HG03342 (cell line): Measurements from ENCODE around the gene MAPK9.
"Not testable (repeated sequence)": the region's sequence is repeated elsewhere in the genome, so short reads cannot be mapped to it uniquely, and the experiment has no call there.

Source experiments
- ATAC-seq: cut with Tn5 transposase; IDR thresholded peaks from one replicate; pipeline ENCODE4 v1.9.1; 2021; ENCODE audit warnings: mild to moderate bottlenecking, moderate library complexity; ENCODE audit not compliant: unreplicated experiment

The MAPK9 gene

GRCh38 chr5:180250329-180250728, 41.6 kb downstream of the MAPK9 start:
- ATAC-seq = no peak

DNA sequence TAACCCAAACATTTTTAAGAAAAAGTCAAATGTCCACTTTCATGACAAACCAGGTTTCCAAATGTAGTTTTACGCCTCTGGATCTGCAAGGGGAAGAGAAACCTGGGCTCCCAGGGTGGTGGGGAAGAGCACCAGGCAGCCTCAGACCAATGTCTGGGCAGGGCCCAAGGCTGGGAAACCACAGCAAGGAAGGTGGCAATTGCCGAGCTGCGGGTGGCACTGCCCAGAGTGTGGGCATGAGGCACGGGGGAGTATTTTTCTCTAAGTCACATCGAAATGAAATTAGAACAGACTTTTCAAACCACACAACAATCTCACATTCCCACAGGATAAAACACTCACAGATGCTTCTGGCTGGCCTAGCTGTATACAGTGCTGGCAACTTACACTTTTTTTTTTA, 50.3 kb downstream of the MAPK9 start:
- ATAC-seq = no peak

GRCh38 chr5:180238631-180239030, 53.3 kb downstream of the MAPK9 start:
- no peak for ATAC-seq

GRCh38 chr5:180235846-180236245, 56.0 kb downstream of the MAPK9 start:
- ATAC-seq = no peak

- no peak for ATAC-seq
Observed at GRCh38 chr5:180235077-180235476, 56.8 kb downstream of the MAPK9 start.

DNA sequence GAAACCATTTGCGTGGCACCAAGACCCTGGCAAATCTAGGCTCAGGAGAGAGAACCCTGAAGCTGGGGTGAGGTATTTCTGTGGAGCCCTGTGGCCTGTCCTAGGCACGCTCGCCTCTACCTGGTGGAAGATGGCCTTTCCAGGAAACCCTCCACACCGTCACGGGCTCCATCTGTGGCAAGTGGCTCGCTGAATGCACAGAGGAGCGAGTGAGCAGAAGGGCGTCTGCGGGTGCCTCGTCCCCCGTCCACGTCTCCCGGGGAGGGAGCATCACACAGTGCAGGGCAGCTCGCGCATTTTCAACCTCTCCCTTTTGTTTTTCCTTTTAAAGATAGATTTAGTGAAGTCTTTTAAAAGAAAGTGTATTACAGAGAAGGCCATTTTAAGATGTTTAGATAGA, 57.6 kb downstream of the MAPK9 start:
- ATAC-seq = no peak

DNA sequence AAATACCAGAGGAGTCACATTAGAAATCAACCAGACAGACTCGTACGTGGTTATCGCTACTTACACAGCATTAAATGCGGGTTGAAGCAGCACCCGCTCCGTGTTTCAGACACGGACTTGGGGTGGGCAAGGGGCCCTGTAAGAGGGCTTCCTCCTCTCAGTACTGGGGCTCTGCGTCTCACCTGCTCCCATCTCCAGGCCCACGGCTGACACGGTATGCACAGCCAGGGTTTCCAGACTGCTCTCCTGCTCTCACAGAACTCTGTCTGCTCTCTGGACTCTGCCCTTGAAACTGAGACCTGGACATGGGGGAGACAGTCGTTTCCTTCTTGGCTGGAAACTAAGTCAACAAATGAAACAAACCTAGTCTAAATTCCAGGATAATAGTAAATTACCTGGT, 58.2 kb downstream of the MAPK9 start:
- ATAC-seq = no peak

GRCh38 chr5:180230017-180230416, 61.9 kb downstream of the MAPK9 start:
- ATAC-seq = no peak

DNA sequence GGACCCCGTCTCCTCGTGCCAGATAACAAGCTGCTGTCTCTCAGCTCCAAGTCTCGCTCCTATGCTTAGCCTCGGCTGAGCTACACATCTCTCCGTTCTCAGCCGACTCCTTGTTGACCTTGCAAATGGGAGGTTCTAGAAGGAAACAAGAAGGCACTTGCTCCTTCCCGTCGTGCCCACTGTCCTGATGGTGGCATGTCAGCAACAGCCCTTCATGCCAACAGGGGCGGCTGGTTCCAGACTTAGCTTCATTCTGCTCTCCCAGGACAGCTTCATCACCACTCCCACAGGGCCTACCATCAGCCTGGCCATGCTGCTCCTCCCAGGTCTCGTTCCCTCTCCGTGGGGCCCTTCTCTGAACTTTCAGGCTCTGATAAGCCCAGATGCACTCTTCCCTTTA, 69.8 kb downstream of the MAPK9 start:
- no peak for ATAC-seq

- ATAC-seq = no peak
Observed at GRCh38 chr5:180217797-180218196, 74.1 kb downstream of the MAPK9 start.

DNA sequence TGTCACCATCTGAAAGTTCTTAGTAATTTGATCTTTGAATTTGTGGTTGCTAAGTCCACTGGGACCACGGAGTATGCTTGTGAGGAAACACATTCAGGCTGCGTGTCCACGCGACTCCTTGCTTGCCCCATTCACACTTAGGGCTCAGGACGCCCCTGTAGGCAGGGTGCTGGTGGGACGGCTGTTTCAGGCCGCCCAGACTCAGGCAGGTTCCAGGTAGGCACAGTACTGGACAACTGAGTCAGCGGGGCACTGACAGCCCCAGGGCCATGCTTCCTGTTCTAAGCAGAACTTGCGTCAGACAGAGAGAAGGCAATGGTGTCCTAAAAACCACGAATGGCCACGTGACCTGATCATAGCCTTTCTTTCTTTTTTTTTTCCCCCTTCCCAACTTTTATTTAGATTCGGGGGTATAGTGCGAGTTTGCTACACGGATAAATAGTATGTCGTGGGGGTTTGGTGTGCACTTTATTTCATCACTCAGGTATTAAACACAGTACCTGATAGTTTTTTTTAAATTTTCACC, 75.2 kb downstream of the MAPK9 start:
- ATAC-seq = no peak

- ATAC-seq = no peak
Observed at GRCh38 chr5:180215783-180216630, 75.9 kb downstream of the MAPK9 start.

DNA sequence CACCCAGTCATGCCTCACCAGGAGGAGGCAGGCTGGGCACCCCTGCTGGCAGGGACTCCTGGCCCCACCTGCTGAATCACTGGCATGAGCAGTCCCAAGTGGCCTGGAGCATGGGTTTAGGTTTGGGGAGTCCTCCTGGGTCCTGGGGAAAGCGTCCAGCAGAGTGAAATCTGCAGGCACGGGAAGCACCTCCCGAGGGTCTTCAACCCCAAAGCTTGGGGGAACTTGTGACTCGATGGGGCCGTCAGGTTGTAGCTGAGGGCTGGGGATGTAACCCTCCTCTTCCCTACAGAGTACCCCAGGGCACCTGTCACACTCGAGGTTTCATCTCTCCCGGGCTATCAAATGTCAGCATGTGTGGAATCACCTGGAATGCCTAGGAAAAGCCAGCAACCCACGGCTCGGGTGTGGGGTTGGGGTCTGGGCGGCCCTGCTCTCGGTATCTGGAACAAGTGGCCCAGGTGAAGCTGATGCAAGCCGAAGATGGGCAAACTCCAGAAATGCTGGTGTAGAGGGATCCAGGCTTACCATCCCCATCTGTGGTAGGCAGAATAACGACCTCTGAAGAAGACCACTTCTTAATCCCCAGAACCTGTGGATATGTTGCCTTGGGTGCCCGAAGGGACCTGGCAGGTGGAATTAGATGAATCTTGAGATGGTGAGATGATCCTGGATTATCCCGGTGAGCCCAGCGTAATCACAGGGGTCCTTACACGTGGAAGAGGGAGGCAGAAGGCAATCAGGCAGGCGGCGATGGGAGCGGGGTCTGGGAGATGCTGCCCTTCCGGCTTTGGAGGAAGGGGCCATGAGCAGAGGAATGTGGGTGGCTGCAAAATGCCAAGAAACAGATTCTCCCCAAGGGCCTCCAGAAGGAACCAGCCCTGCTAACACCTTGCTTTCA, 76.8 kb downstream of the MAPK9 start:
- ATAC-seq = no peak

DNA sequence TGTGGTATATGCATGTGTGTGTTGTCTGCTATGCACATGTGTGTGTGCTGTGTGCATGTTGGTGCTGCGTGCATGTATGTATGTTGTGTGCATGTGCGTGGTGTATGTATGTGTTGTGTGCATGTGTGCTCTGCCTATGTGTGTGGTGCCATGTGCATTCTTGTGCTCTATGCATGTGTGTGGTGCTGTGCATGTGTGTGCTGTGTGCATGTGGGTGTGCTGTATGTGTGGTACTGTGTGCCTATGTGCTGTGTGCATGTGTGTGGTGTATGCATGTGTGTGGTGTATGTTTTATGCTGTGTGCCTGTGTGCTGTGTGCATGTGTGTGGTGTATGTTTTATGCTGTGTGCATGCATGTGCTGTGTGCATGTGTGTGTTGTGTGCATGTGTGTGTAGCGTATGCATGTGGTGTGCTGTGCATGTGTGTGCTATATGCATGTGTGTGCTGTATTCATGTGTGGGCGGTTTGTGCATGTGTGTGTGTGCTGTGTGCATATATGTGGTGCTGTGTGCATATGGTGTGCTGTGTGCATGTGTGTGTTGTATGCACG, 78.2 kb downstream of the MAPK9 start:
- ATAC-seq = no peak

- ATAC-seq = no peak
Observed at GRCh38 chr5:180213256-180213600, 78.7 kb downstream of the MAPK9 start.

DNA sequence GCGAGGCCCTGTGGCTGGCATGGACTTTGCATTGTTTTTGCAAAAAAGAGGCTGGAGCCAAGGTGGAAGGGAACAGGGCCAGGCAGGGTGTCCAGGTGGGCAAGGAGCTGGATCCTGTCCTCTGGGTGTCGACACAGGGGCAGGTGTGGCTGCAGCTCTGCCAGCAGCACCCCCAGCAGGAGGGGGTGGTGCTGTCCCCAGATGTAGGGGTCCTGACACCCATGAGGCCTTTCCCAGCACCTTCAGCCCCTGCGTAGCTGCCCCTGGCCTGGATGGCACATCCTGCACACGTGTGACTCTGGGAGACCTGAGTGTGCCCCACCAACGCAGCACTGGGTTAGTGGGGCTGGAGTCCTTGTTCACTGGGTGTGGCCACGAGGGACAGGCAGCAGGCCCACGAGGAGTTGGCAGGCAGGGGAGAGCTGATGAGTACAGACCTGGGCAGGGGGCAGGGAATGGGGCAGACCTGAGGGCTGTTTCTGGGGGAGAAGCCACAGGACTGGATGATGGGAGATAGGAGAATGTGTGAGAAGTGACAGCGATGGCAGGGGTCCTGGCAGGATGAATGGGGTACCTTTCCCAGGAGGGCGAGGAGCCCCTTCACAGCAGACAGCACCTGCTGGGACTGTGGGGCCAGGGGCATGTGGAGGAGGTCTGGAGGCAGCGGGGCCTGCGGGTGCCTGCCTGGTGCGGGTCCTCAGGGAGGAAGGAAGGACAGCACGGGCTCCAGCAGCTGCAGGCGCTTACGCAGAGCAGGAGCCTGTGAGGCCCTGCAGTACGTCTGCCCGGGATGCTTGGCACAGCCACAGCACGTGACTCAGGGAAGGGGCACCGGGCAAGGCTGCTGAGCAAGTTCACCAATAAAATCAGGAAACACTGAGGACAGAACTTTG, 79.3 kb downstream of the MAPK9 start:
- no peak for ATAC-seq

DNA sequence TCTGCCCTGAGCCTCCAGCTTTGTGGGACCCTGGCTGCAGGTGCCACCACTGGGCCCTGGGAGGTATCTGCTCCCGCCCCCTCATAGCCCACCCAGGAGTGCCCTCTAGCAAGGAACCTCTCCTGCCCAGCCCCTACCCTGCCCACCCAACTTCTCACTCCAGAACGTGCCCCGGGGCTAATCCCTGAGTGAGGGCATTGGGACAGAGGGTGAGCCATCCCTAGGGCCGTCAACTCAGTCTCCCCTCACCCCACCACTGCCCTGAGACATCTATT, 80.2 kb downstream of the MAPK9 start:
- no peak for ATAC-seq

GRCh38 chr5:180210961-180211760, 80.7 kb downstream of the MAPK9 start:
- ATAC-seq = no peak

DNA sequence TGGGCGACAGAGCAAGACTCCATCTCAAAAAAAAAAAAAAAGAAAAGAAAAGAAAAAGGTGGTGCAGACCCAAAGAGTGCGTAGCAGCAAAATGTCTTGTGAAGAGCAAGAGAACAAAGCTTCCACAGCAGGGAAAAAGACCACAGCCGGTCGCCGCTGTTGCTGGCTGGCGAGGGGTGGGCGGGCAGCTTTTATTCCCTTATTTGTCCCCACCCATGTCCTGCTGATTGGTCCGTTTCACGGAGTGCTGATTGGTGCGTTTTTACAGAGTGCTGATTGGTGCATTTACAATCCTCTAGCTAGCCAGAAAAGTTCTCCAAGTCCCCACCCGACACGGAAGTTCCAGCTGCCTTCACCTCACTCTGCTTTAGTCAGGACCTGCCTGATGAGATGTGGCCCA, 81.8 kb downstream of the MAPK9 start:
- not testable (repeated sequence) for ATAC-seq

DNA sequence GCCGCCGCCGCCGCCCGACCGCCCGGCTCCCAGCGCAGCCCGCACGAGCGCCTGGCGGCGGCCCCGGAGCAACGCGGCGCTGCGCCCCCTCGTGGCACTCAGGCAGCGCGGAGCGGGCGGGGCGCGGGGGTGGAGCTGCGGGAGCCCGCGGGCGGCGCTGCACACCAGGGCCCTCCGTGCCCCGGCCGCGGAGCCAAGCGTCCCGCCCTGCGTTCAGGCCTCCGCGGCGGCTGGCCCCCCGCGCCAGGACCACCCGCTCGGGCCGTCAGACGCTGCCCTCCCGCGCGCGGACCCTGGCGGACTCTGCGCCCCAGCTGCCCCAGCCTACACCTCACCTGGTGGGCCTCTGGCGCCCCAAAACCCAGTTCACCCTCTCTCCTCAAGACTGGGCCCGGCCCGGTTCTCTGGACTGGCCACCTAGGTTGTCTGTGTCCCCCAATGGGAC, 82.7 kb downstream of the MAPK9 start, which contains the start of gene RASGEF1C:
Gene RASGEF1C (minus strand): TSS at position 75 of the 445 bp plus-strand sequence. CDS start 71,159 bp downstream, outside the sequence.
- peak; percentile 79 for ATAC-seq
